ENCODE measurements around the gene METTL3.

DNA sequence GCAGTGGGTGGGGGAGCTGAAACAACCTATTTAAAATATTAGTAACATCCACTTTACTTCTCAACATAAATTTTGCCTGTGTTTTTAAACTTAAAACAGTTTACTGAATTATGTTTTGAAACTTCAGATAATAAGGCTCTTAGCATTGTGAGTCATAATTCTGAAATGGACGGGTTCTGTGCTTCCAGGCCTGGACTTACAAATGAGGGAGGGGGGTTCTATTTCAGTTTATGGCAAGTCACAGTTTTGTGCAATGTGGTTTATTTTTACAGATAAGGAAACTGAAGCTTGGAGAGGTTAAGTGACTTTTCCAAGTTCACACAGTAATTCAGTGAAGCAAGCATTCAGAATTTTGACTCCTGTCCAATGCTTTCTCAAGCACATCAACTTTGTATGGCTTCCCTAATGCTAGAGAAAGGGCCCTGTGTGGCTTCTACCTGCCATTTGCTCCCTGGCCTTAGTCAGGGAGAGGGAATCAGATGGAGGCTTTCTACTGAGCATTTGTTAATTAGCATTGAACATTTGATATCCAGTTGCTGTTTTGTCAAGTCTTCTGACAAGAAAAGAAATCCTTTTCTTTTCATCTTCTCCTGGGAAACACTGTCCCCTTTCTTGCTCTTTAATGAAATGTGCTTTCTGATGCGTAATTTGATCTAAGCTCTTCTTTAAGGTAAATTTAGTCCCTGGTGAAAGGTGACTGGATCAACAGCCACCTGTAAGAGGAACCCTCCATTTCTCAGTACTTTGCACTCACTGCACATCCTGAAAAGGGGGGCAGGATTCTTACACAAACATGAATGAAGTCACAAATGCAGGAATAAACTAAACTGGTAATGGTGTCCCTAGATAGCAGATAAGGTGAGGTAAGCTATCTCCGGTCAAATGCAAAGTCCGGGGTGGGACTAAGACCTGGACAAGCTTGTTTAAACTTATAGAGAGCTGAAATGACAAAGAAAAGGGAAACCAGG is 17.5 kb upstream of the METTL3 start:
- TF ChIP-seq, protein P1, sequence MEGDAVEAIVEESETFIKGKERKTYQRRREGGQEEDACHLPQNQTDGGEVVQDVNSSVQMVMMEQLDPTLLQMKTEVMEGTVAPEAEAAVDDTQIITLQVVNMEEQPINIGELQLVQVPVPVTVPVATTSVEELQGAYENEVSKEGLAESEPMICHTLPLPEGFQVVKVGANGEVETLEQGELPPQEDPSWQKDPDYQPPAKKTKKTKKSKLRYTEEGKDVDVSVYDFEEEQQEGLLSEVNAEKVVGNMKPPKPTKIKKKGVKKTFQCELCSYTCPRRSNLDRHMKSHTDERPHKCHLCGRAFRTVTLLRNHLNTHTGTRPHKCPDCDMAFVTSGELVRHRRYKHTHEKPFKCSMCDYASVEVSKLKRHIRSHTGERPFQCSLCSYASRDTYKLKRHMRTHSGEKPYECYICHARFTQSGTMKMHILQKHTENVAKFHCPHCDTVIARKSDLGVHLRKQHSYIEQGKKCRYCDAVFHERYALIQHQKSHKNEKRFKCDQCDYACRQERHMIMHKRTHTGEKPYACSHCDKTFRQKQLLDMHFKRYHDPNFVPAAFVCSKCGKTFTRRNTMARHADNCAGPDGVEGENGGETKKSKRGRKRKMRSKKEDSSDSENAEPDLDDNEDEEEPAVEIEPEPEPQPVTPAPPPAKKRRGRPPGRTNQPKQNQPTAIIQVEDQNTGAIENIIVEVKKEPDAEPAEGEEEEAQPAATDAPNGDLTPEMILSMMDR (IDR thresholded peaks at IDR 0.05), result no peak
- no peak for TF ChIP-seq POLR2A (IDR thresholded peaks at IDR 0.05)

Data from thyroid gland (tissue), 4 donors.